Stimulated activated CD8-positive, alpha-beta memory T cell treated with anti-CD3 and anti-CD28 coated beads, Interleukin-7, amount 100 ng/mL, for 1 hour (primary cell): ENCODE data around the gene ABT1.

ENCODE experiments used
- DNase-seq, 2 donors: peaks; one replicate each; pipeline ENCODE4 v3.0.0-alpha.2; 2020; ENCODE audit warnings: low read depth in 2 of 2

Gene ABT1

GRCh38 chr6:26604797-26605196 lies 8.0 kb downstream of the ABT1 start:
- no peak for DNase-seq

DNA sequence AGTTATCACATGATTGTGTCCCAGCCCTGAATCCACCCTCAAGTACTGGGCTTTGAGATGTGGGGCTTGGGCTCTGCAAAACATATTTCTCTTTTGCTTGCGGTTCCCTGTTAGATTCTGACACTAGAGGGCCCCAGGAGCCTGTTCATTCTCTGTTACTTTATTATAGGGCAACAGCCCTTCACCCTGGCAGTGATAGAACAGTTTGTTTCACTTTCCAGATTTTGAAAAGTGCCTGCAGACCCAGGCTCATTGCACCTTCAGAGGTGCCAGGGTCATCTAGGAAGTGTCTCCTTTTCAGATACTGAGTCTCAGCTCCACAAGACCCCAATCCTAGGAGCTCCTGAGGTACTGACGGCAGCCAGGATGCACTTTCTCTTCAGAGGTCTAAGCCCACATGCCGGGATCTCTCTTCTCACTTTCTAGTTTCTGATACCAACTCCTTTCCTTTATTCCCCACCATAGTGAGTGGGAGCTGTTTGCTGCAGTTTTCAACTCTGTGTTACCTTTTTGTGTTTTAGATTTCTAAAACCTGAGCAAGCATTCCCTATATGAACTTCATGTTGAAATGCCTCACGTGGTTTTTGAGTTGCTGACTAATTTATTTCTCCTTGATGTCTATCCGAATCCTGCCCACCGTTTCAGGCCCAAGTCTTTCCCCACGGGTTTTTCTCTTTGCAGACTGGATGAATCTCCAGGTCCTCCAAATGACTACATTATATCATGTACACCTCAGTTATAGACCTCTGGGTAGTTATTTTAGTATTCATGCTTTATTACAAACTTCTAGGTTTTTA lies 10.9 kb downstream of the ABT1 start:
- peak in 1 of 2 donors; percentile 20 for DNase-seq

DNA sequence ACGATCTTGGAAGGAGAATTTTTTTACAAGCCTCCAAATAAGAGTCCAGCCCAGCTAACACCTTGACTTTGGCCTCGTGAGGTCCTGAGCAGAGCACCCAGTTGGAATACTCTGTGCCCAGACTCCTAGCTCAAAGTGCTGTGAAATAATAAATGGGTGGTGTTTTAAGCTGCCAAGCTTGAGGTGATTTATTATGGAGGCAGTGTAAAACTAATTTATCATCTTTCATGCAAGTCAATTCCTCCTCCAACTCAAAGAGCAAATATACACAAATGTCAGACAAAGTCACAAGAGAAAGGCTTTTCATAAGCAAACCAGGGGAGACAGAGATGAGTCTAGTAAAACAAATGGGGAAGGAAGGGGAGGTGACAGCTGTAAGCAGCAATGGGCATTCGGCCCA lies 12.7 kb downstream of the ABT1 start:
- no peak for DNase-seq

DNA sequence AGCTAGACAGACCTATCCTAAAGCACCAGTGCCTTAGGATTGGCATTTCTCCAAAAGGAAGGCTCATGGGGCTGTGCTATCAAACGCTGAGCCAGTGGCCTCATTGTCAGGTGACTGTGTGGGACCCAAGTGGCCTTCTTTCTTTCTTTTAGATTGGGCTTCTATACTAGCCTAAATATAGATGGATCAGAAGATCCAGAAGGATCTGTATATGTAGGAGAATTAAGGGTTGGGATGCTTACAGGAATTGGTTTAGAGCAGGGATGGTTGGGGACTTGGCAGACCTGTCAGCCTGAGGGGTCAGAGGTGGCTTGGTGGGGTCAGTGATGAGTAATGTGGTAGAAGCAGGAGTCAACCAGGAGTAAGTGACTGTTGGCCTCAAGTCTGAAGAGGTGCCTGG lies 14.8 kb downstream of the ABT1 start:
- no peak for DNase-seq

- no peak for DNase-seq
Measured at GRCh38 chr6:26613201-26613600, 16.4 kb downstream of the ABT1 start.

DNA sequence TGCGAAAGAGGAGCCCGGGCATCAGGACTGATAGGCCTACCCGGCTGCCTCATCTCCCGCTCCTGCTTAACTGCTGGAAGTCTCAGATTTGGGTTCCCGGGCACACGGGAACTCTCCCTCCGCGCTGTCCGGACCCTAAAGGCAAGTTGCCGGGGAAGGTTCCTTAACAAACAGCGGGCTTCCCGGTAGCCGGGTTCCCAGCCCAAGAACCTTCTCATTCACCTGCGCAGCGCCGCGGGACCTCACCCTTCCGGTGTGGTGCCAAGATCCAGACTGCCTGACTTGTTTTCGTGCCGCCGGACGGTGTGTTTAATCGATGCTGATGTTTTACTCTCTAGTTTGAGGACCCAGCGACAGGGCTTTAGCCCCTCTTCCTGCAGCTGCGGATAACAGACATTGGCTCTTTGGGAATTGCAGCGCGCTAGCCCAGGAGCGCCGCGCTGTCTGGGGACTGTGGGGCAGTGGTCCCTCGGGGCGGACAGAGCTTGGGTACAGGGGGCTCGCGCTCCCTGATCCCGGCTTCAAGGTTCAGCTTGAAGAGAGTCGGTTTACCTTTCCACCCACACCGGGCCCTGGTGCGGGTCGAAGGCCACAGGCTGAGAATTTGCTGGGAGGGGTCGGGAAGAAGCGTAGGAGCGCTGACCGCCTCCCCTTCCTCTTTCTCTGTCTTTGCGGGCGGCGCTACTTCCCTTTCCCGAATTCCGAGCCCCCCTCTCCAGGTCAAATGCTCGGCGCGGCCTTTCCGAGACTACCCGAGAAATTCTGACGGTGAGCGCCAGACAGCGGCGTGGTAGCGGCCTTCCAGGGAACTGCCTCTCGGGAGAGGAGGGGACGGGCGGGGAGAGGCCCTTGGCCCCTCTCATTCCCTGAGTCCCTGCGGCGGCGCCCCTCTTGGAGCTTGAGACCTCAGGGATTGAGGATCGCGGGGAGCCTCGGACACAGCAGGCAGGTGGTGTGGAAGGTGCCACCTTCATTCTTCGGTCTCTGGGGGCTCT lies 17.2 kb downstream of the ABT1 start:
- no peak for DNase-seq

- DNase-seq, result no peak
Measured at GRCh38 chr6:26623339-26623859, 26.6 kb downstream of the ABT1 start.

DNA sequence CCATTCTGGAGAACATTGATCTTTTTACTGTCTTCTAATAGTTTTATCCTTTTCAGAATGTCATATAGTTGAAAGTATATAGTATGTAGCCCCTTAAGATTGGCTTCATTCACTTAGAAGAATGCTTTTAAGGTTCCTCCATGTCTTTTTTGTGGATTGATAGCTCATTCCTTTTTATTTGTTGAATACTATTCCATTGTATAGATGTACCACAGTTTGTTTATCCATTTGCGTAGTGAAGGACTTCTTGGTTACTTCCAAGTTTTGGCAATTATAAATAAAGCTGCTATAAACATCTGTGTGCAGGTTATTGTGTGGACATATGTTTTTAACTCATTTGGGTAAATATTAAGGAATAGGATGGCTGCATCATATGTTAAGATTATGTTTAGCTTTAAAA lies 27.8 kb downstream of the ABT1 start:
- no peak for DNase-seq

GRCh38 chr6:26627843-26628242 lies 31.1 kb downstream of the ABT1 start:
- no peak for DNase-seq

DNA sequence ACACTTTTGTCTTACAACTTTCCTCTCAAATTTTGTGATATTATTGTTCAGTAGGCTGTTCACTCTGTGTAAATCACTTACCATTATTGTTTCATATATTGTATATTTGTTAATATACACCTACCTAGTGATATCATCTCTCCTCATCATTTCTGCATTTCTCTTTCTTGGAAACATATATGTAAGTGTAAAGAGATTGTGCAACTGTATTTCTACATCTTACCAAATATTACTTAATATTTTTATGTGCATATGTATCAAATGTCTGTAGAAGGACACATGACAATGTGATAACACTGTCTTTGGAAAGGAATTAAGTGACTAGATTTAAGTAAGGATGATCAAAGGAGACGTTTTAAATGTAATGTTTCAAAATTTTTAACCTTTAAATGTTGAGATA lies 32.6 kb downstream of the ABT1 start:
- no peak for DNase-seq

DNA sequence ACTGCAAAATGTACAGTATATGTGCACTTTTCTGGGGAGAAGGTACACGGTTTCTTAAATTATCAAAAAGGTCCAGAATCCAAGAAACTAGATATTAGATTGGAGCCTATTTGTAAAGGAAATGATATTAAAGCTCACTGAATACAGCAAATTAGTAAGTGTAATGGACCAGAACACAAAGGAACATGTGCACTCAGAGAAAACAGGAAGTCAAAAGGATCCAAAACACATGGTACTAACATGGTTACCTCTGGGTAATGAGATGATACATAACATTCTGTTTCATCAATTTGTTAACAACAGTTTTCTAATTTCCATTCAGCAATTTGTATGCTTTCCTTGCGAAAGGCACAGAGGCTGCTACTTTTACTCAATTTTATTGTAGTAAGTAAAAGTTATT lies 44.1 kb downstream of the ABT1 start:
- DNase-seq, result no peak

DNA sequence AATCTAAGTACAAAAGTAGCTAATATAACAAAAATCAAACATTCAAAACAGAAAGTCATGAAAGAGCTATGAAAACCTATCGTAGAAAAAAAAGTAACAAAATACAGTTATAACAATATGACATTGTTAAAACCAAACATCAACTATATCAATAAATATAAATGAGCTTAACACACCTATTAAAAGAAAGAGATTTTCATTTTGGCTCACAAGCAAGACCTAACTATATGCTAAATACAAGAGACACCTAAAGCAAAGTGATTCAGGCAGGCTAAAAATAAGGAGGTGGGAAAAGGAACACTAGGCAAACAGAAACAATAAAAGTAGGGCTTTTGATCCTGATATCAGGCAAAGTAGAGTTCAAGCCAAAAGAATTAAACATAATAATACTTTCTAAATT lies 49.3 kb downstream of the ABT1 start:
- DNase-seq, result no peak
